Measurements from ENCODE around the gene TMOD1.

- no peak for TF ChIP-seq CTCF (conservative IDR thresholded peaks at IDR 0.05 in 1 of 2, IDR thresholded peaks at IDR 0.05 in 1 of 2; ENCODE audit: low read depth in 1 of 2, low read length in 2 of 2)
- no peak for TF ChIP-seq EZH2 (IDR thresholded peaks at IDR 0.05; ENCODE audit: low read length, missing control alignments)
Measured at GRCh38 chr9:97484134-97484533, 17.3 kb upstream of the TMOD1 start.

Data from fibroblast of lung (primary cell).